Uterus (tissue), 2 donors: ENCODE results near the gene ZBTB11.

Source experiments
- CTCF ChIP-seq, 4 experiments: fragments of 200-600 bp in 2 of 4; fragments of 450-650 bp in 2 of 4; sonication (generic) in 2 of 4; IDR thresholded peaks; one replicate each; pipeline ENCODE4 v1.5.1; 2016 to 2019; ENCODE audit warnings: antibody characterized with exemption in 4 of 4, mild to moderate bottlenecking in 2 of 4, moderate library complexity in 1 of 4
- POLR2A ChIP-seq, 2 donors: fragments of 450-650 bp; IDR thresholded peaks; one replicate each; pipeline ENCODE4 v1.6.1; 2016; ENCODE audit warnings: antibody characterized with exemption in 2 of 2, mild to moderate bottlenecking in 1 of 2, moderate library complexity in 1 of 2

GRCh38 chr3:101615525-101615924 lies 61.4 kb downstream of the ZBTB11 start:
- no peak for TF ChIP-seq POLR2A (IDR thresholded peaks at IDR 0.05)
- TF ChIP-seq CTCF (IDR thresholded peaks at IDR 0.05): no peak
